Tibial nerve (tissue), 4 donors: ENCODE results near the gene GBP7.

ENCODE experiments used
- CTCF ChIP-seq, 5 experiments: fragments of 200-600 bp in 3 of 5; fragments of 450-650 bp in 2 of 5; sonication (generic) in 3 of 5; IDR thresholded peaks; one replicate each; pipeline ENCODE4 v1.5.1; 2016 to 2019; ENCODE audit warnings: antibody characterized with exemption in 5 of 5, mild to moderate bottlenecking in 3 of 5, moderate library complexity in 2 of 5
- EP300 ChIP-seq, 2 donors: sonication (generic); formaldehyde crosslinking; IDR thresholded peaks; one replicate each; pipeline ENCODE4 v1.6.1; 2017; ENCODE audit warnings: antibody characterized with exemption in 2 of 2, mild to moderate bottlenecking in 1 of 2

- TF ChIP-seq CTCF (IDR thresholded peaks at IDR 0.05): no peak
- TF ChIP-seq EP300 (IDR thresholded peaks at IDR 0.05): no peak
Observed at GRCh38 chr1:89143484-89143883, 32.3 kb downstream of the GBP7 start.
